Measurements from ENCODE around the gene ZNF474.

The ZNF474 gene

GRCh38 chr5:122173474-122174415 lies 44.4 kb downstream of the ZNF474 start:
- no peaks in the 10 kb centered on the region for H3K9me3 Mint-ChIP-seq
- no peak overlapping the region for H3K27ac Mint-ChIP-seq
- peaks cover 3% of the 10 kb centered on the region for H3K27me3 Mint-ChIP-seq
- ATAC-seq (ENCODE audit: low read depth) (no peak), DNase-seq (ENCODE audit: low spot score in 2 of 2) (no peak)
- H3K4me3 Mint-ChIP-seq, result no peak overlapping the region
- H3K36me3 Mint-ChIP-seq, result no peaks in the 10 kb centered on the region
- peaks cover 3% of the 10 kb centered on the region for H3K4me1 Mint-ChIP-seq

GRCh38 chr5:122175091-122175490 lies 45.7 kb downstream of the ZNF474 start:
- no peak for DNase-seq (ENCODE audit: low spot score in 2 of 2)
- ATAC-seq (ENCODE audit: low read depth), result no peak
- no peaks in the 10 kb centered on the region for H3K36me3 Mint-ChIP-seq
- peaks cover 2% of the 10 kb centered on the region for H3K9me3 Mint-ChIP-seq
- peaks cover 1% of the 10 kb centered on the region for H3K27me3 Mint-ChIP-seq
- peaks cover 3% of the 10 kb centered on the region for H3K4me1 Mint-ChIP-seq
- no peak overlapping the region for H3K27ac Mint-ChIP-seq
- no peak overlapping the region for H3K4me3 Mint-ChIP-seq

- ATAC-seq (ENCODE audit: low read depth) (no peak), DNase-seq (ENCODE audit: low spot score in 2 of 2) (no peak)
- H3K4me3 Mint-ChIP-seq, result no peak overlapping the region
- peaks cover 2% of the 10 kb centered on the region for H3K9me3 Mint-ChIP-seq
- no peaks in the 10 kb centered on the region for H3K36me3 Mint-ChIP-seq
- peaks cover 3% of the 10 kb centered on the region for H3K4me1 Mint-ChIP-seq
- H3K27ac Mint-ChIP-seq, result no peak overlapping the region
- H3K27me3 Mint-ChIP-seq, result peaks cover 1% of the 10 kb centered on the region
Measured at GRCh38 chr5:122175852-122176251, 46.5 kb downstream of the ZNF474 start.

GRCh38 chr5:122177161-122177560 lies 47.8 kb downstream of the ZNF474 start:
- H3K27me3 Mint-ChIP-seq, result peaks cover 1% of the 10 kb centered on the region
- DNase-seq (ENCODE audit: low spot score in 2 of 2) (no peak), ATAC-seq (ENCODE audit: low read depth) (no peak)
- peaks cover 3% of the 10 kb centered on the region for H3K4me1 Mint-ChIP-seq
- peaks cover 2% of the 10 kb centered on the region for H3K9me3 Mint-ChIP-seq
- H3K27ac Mint-ChIP-seq, result no peak overlapping the region
- no peaks in the 10 kb centered on the region for H3K36me3 Mint-ChIP-seq
- H3K4me3 Mint-ChIP-seq, result no peak overlapping the region

- Mint-ChIP-seq H3K27ac (no peak overlapping the region), H3K9me3 (peaks cover 2% of the 10 kb centered on the region), H3K36me3 (no peaks in the 10 kb centered on the region), H3K27me3 (peaks cover 2% of the 10 kb centered on the region), H3K4me3 (no peak overlapping the region), H3K4me1 (no peaks in the 10 kb centered on the region)
- ATAC-seq (ENCODE audit: low read depth), result no peak
- DNase-seq (ENCODE audit: low spot score in 2 of 2), result no peak
Measured at GRCh38 chr5:122179701-122180100, 50.4 kb downstream of the ZNF474 start.

GRCh38 chr5:122180146-122180712 lies 50.9 kb downstream of the ZNF474 start:
- Mint-ChIP-seq H3K4me3 (no peak overlapping the region), H3K36me3 (no peaks in the 10 kb centered on the region), H3K4me1 (no peaks in the 10 kb centered on the region), H3K27me3 (peaks cover 2% of the 10 kb centered on the region), H3K9me3 (peaks cover 2% of the 10 kb centered on the region), H3K27ac (no peak overlapping the region)
- no peak for DNase-seq (ENCODE audit: low spot score in 2 of 2)
- no peak for ATAC-seq (ENCODE audit: low read depth)

- no peak for ATAC-seq (ENCODE audit: low read depth)
- H3K27me3 Mint-ChIP-seq, result peaks cover 4% of the 10 kb centered on the region
- no peak for DNase-seq (ENCODE audit: low spot score in 2 of 2)
- H3K9me3 Mint-ChIP-seq, result peaks cover 2% of the 10 kb centered on the region
- no peak overlapping the region for H3K27ac Mint-ChIP-seq
- H3K4me3 Mint-ChIP-seq, result no peak overlapping the region
- H3K36me3 Mint-ChIP-seq, result no peaks in the 10 kb centered on the region
- no peaks in the 10 kb centered on the region for H3K4me1 Mint-ChIP-seq
Measured at GRCh38 chr5:122180863-122181548, 51.7 kb downstream of the ZNF474 start.

- H3K27me3 Mint-ChIP-seq, result peaks cover 4% of the 10 kb centered on the region
- H3K27ac Mint-ChIP-seq, result no peak overlapping the region
- ATAC-seq (ENCODE audit: low read depth), result no peak
- H3K4me1 Mint-ChIP-seq, result no peaks in the 10 kb centered on the region
- no peak for DNase-seq (ENCODE audit: low spot score in 2 of 2)
- no peak overlapping the region for H3K4me3 Mint-ChIP-seq
- H3K36me3 Mint-ChIP-seq, result no peaks in the 10 kb centered on the region
- H3K9me3 Mint-ChIP-seq, result peaks cover 2% of the 10 kb centered on the region
Measured at GRCh38 chr5:122181863-122182262, 52.5 kb downstream of the ZNF474 start.

GRCh38 chr5:122182491-122182921 lies 53.2 kb downstream of the ZNF474 start:
- H3K27ac Mint-ChIP-seq, result no peak overlapping the region
- ATAC-seq (ENCODE audit: low read depth) (no peak), DNase-seq (ENCODE audit: low spot score in 2 of 2) (no peak)
- no peak overlapping the region for H3K4me3 Mint-ChIP-seq
- no peaks in the 10 kb centered on the region for H3K4me1 Mint-ChIP-seq
- H3K36me3 Mint-ChIP-seq, result no peaks in the 10 kb centered on the region
- peaks cover 5% of the 10 kb centered on the region for H3K27me3 Mint-ChIP-seq
- H3K9me3 Mint-ChIP-seq, result peaks cover 2% of the 10 kb centered on the region

- no peak for DNase-seq (ENCODE audit: low spot score in 2 of 2)
- Mint-ChIP-seq H3K27me3 (peaks cover 5% of the 10 kb centered on the region), H3K27ac (no peak overlapping the region), H3K9me3 (peaks cover 2% of the 10 kb centered on the region), H3K36me3 (no peaks in the 10 kb centered on the region), H3K4me3 (no peak overlapping the region), H3K4me1 (no peaks in the 10 kb centered on the region)
- no peak for ATAC-seq (ENCODE audit: low read depth)
Measured at GRCh38 chr5:122183098-122183787, 53.9 kb downstream of the ZNF474 start.

- Mint-ChIP-seq H3K4me3 (no peak overlapping the region), H3K27ac (no peak overlapping the region), H3K9me3 (peaks cover 2% of the 10 kb centered on the region), H3K27me3 (peaks cover 5% of the 10 kb centered on the region), H3K36me3 (no peaks in the 10 kb centered on the region), H3K4me1 (no peaks in the 10 kb centered on the region)
- DNase-seq (ENCODE audit: low spot score in 2 of 2) (no peak), ATAC-seq (ENCODE audit: low read depth) (no peak)
Measured at GRCh38 chr5:122183788-122184170, 54.4 kb downstream of the ZNF474 start.

GRCh38 chr5:122184676-122185255 lies 55.4 kb downstream of the ZNF474 start:
- Mint-ChIP-seq H3K4me3 (no peak overlapping the region), H3K27me3 (peaks cover 8% of the 10 kb centered on the region), H3K27ac (no peak overlapping the region), H3K9me3 (no peaks in the 10 kb centered on the region), H3K4me1 (no peaks in the 10 kb centered on the region), H3K36me3 (no peaks in the 10 kb centered on the region)
- ATAC-seq (ENCODE audit: low read depth), result no peak
- no peak for DNase-seq (ENCODE audit: low spot score in 2 of 2)

GRCh38 chr5:122187426-122187825 lies 58.1 kb downstream of the ZNF474 start:
- no peak for ATAC-seq (ENCODE audit: low read depth)
- DNase-seq (ENCODE audit: low spot score in 2 of 2), result no peak
- Mint-ChIP-seq H3K9me3 (no peaks in the 10 kb centered on the region), H3K4me1 (no peaks in the 10 kb centered on the region), H3K27ac (no peak overlapping the region), H3K4me3 (no peak overlapping the region), H3K36me3 (no peaks in the 10 kb centered on the region), H3K27me3 (peaks cover 15% of the 10 kb centered on the region)

Measured in memory B cell (primary cell).